ENCODE measurements around the gene DCAF15.

DCAF15 gene

GRCh38 chr19:13983213-13983889 is 31.0 kb downstream of the DCAF15 start:
- Histone ChIP-seq H3K4me1 (ENCODE audit: control insufficient read depth, insufficient read depth, low read length, poor library complexity, severe bottlenecking) (peaks cover 66% of the 10 kb centered on the region), H3K27me3 (replicated peaks; ENCODE audit: control insufficient read depth, insufficient read depth, low read length, poor library complexity, severe bottlenecking) (no peaks in the 10 kb centered on the region), H3K27ac (ENCODE audit: insufficient read depth, low read length, poor library complexity, severe bottlenecking) (peak overlapping the region; percentile 61), H3K4me3 (ENCODE audit: insufficient read depth, low read depth, low read length, poor library complexity, severe bottlenecking) (no peak overlapping the region), H3K9me3 (ENCODE audit: control insufficient read depth, low read length) (no peaks in the 10 kb centered on the region), H3K36me3 (ENCODE audit: control insufficient read depth, insufficient read depth, low read length) (peaks cover 6% of the 10 kb centered on the region)
- DNase-seq, result peak in 2 of 3 donors; percentile 21 to 37

GRCh38 chr19:13984186-13984585 is 31.9 kb downstream of the DCAF15 start:
- no peak overlapping the region for H3K4me3 ChIP-seq (ENCODE audit: insufficient read depth, low read depth, low read length, poor library complexity, severe bottlenecking)
- peaks cover 6% of the 10 kb centered on the region for H3K36me3 ChIP-seq (ENCODE audit: control insufficient read depth, insufficient read depth, low read length)
- no peaks in the 10 kb centered on the region for H3K9me3 ChIP-seq (ENCODE audit: control insufficient read depth, low read length)
- H3K4me1 ChIP-seq (ENCODE audit: control insufficient read depth, insufficient read depth, low read length, poor library complexity, severe bottlenecking), result peaks cover 68% of the 10 kb centered on the region
- no peaks in the 10 kb centered on the region for H3K27me3 ChIP-seq (replicated peaks; ENCODE audit: control insufficient read depth, insufficient read depth, low read length, poor library complexity, severe bottlenecking)
- DNase-seq, result no peak
- peak overlapping the region; percentile 99 for H3K27ac ChIP-seq (ENCODE audit: insufficient read depth, low read length, poor library complexity, severe bottlenecking)

DNA sequence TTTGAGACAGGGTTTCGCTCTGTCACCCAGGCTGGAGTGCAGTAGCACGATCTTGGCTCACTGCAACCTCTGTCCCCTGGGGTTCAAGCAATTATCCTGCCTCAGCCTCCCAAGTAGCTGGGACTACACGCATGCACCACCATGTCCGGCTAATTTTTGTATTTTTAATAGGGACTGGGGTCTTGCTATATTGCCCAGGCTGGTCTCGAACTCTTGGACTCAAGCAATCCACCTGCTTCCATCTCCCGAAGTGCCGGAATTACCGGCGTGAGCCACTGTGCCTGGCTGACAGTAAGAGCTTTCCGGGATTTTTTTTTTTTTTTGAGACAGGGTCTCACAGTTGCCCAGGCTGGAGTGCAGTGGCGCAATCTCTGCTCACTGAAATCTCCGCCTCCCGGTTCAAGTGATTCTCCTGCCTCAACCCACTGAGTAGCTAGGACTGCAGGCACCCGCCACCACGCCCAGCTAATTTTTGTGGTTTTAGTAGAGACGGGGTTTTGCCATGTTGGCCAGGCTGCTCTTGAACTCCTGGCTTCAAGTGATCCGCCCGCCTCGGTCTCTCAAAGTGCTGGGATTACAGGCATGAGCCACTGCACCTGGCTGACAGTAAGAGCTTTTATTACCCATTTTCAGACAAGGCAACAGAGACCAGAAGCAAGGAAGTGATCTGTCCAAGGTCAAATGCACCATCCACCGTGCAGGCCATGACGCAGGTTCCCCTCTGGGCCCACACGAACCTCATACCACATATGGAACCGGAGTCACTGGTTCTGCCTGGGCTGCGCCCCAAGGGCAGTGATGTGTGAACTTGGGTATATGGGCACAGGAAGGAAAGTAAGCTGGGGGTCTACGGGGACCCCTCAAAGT is 32.8 kb downstream of the DCAF15 start:
- peak in 2 of 3 donors; percentile 22 to 42 for DNase-seq
- Histone ChIP-seq H3K27ac (ENCODE audit: insufficient read depth, low read length, poor library complexity, severe bottlenecking) (peak overlapping the region; percentile 99), H3K27me3 (replicated peaks; ENCODE audit: control insufficient read depth, insufficient read depth, low read length, poor library complexity, severe bottlenecking) (no peaks in the 10 kb centered on the region), H3K36me3 (ENCODE audit: control insufficient read depth, insufficient read depth, low read length) (peaks cover 6% of the 10 kb centered on the region), H3K4me1 (ENCODE audit: control insufficient read depth, insufficient read depth, low read length, poor library complexity, severe bottlenecking) (peaks cover 68% of the 10 kb centered on the region), H3K4me3 (ENCODE audit: insufficient read depth, low read depth, low read length, poor library complexity, severe bottlenecking) (no peak overlapping the region), H3K9me3 (ENCODE audit: control insufficient read depth, low read length) (no peaks in the 10 kb centered on the region)

- H3K27ac ChIP-seq (ENCODE audit: insufficient read depth, low read length, poor library complexity, severe bottlenecking), result peak overlapping the region; percentile 99
- H3K27me3 ChIP-seq (replicated peaks; ENCODE audit: control insufficient read depth, insufficient read depth, low read length, poor library complexity, severe bottlenecking), result no peaks in the 10 kb centered on the region
- H3K4me1 ChIP-seq (ENCODE audit: control insufficient read depth, insufficient read depth, low read length, poor library complexity, severe bottlenecking), result peaks cover 68% of the 10 kb centered on the region
- H3K36me3 ChIP-seq (ENCODE audit: control insufficient read depth, insufficient read depth, low read length), result no peaks in the 10 kb centered on the region
- DNase-seq, result no peak
- no peaks in the 10 kb centered on the region for H3K9me3 ChIP-seq (ENCODE audit: control insufficient read depth, low read length)
- no peak overlapping the region for H3K4me3 ChIP-seq (ENCODE audit: insufficient read depth, low read depth, low read length, poor library complexity, severe bottlenecking)
These were observed 33.5 kb downstream of the DCAF15 start for GRCh38 chr19:13985771-13986347.

- H3K36me3 ChIP-seq (ENCODE audit: control insufficient read depth, insufficient read depth, low read length), result peaks cover 3% of the 10 kb centered on the region
- peak overlapping the region; percentile 44 for H3K4me3 ChIP-seq (ENCODE audit: insufficient read depth, low read depth, low read length, poor library complexity, severe bottlenecking)
- peak overlapping the region; percentile 99 for H3K27ac ChIP-seq (ENCODE audit: insufficient read depth, low read length, poor library complexity, severe bottlenecking)
- DNase-seq, result peak; percentile 99
- H3K9me3 ChIP-seq (ENCODE audit: control insufficient read depth, low read length), result no peaks in the 10 kb centered on the region
- peaks cover 68% of the 10 kb centered on the region for H3K4me1 ChIP-seq (ENCODE audit: control insufficient read depth, insufficient read depth, low read length, poor library complexity, severe bottlenecking)
- no peaks in the 10 kb centered on the region for H3K27me3 ChIP-seq (replicated peaks; ENCODE audit: control insufficient read depth, insufficient read depth, low read length, poor library complexity, severe bottlenecking)
These were observed 34.1 kb downstream of the DCAF15 start for GRCh38 chr19:13986348-13986904.

- Histone ChIP-seq H3K4me3 (ENCODE audit: insufficient read depth, low read depth, low read length, poor library complexity, severe bottlenecking) (peak overlapping the region; percentile 44), H3K36me3 (ENCODE audit: control insufficient read depth, insufficient read depth, low read length) (peaks cover 11% of the 10 kb centered on the region), H3K4me1 (ENCODE audit: control insufficient read depth, insufficient read depth, low read length, poor library complexity, severe bottlenecking) (peaks cover 59% of the 10 kb centered on the region), H3K27ac (ENCODE audit: insufficient read depth, low read length, poor library complexity, severe bottlenecking) (peak overlapping the region; percentile 99), H3K27me3 (replicated peaks; ENCODE audit: control insufficient read depth, insufficient read depth, low read length, poor library complexity, severe bottlenecking) (no peaks in the 10 kb centered on the region), H3K9me3 (ENCODE audit: control insufficient read depth, low read length) (no peaks in the 10 kb centered on the region)
- no peak for DNase-seq
These were observed 35.0 kb downstream of the DCAF15 start for GRCh38 chr19:13987101-13987890.

DNA sequence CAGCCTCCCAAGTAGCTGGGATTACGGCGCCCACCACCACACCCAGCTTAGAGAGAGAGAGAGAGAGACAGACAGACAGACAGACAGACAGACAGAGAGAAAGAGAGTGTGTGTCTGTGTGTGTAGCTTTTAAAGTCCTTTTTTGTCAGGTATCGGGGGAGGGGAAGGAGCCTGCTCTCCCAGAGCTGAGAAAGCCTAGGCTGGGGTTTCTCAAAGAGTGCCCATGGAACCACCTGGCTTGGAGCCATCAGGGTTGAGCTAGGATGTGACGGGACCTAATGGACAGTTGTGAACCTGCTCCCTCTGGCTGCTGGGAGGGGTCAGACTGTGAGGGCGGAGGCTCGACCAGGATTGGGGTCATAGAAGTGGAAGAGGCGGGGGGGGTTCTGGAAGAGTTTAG is 37.2 kb downstream of the DCAF15 start:
- H3K27me3 ChIP-seq (replicated peaks; ENCODE audit: control insufficient read depth, insufficient read depth, low read length, poor library complexity, severe bottlenecking), result no peaks in the 10 kb centered on the region
- H3K9me3 ChIP-seq (ENCODE audit: control insufficient read depth, low read length), result no peaks in the 10 kb centered on the region
- no peak for DNase-seq
- H3K36me3 ChIP-seq (ENCODE audit: control insufficient read depth, insufficient read depth, low read length), result peaks cover 16% of the 10 kb centered on the region
- peak overlapping the region; percentile 30 for H3K27ac ChIP-seq (ENCODE audit: insufficient read depth, low read length, poor library complexity, severe bottlenecking)
- H3K4me1 ChIP-seq (ENCODE audit: control insufficient read depth, insufficient read depth, low read length, poor library complexity, severe bottlenecking), result peaks cover 39% of the 10 kb centered on the region
- H3K4me3 ChIP-seq (ENCODE audit: insufficient read depth, low read depth, low read length, poor library complexity, severe bottlenecking), result no peak overlapping the region

DNA sequence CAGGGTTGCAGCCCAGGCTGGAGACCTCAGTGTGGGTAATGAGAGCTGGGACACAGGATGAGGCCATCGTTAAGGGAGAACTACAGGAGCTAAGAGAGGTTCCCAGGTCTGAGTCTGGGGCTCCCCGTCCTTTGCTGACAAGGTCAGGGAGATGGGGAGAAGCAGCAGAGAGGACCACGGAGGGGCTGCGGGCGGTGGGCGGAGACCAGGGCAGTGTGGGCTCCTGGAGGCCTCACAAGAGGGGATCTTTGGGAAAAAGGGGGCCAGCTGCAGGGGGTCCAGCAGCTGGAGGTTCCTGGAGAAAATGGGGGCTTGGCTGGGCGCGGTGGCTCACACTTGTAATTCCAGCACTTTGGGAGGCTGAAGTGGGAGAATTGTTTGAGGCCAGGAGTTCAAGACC is 37.8 kb downstream of the DCAF15 start:
- Histone ChIP-seq H3K4me1 (ENCODE audit: control insufficient read depth, insufficient read depth, low read length, poor library complexity, severe bottlenecking) (peaks cover 33% of the 10 kb centered on the region), H3K27me3 (replicated peaks; ENCODE audit: control insufficient read depth, insufficient read depth, low read length, poor library complexity, severe bottlenecking) (no peaks in the 10 kb centered on the region), H3K9me3 (ENCODE audit: control insufficient read depth, low read length) (no peaks in the 10 kb centered on the region), H3K27ac (ENCODE audit: insufficient read depth, low read length, poor library complexity, severe bottlenecking) (no peak overlapping the region), H3K4me3 (ENCODE audit: insufficient read depth, low read depth, low read length, poor library complexity, severe bottlenecking) (no peak overlapping the region), H3K36me3 (ENCODE audit: control insufficient read depth, insufficient read depth, low read length) (peaks cover 16% of the 10 kb centered on the region)
- DNase-seq, result no peak

DNA sequence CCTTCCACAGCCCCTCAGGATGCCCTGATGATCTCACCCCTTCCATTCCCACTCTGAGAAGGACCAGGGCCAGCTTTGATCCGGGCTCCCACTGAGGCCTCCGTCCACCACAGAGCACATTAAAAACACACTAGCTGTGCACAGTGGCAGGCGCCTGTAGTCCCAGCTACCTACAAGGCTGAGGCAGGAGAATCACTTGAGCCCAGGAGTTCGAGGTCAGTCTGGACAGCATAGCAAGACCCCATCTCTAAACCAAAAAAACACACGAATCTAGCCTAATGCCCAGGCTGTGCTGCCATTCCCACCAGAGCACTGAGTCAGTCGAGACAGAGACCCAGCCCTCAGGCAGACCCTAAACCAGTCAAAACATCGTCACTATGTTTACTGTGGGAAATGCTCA is 39.7 kb downstream of the DCAF15 start:
- no peak for DNase-seq
- H3K27me3 ChIP-seq (replicated peaks; ENCODE audit: control insufficient read depth, insufficient read depth, low read length, poor library complexity, severe bottlenecking), result no peaks in the 10 kb centered on the region
- H3K9me3 ChIP-seq (ENCODE audit: control insufficient read depth, low read length), result no peaks in the 10 kb centered on the region
- H3K4me1 ChIP-seq (ENCODE audit: control insufficient read depth, insufficient read depth, low read length, poor library complexity, severe bottlenecking), result peaks cover 15% of the 10 kb centered on the region
- H3K27ac ChIP-seq (ENCODE audit: insufficient read depth, low read length, poor library complexity, severe bottlenecking), result no peak overlapping the region
- peaks cover 19% of the 10 kb centered on the region for H3K36me3 ChIP-seq (ENCODE audit: control insufficient read depth, insufficient read depth, low read length)
- no peak overlapping the region for H3K4me3 ChIP-seq (ENCODE audit: insufficient read depth, low read depth, low read length, poor library complexity, severe bottlenecking)

Data from effector memory CD4-positive, alpha-beta T cell (primary cell).